HCT116 (cell line): ENCODE results near the gene RAB3C. TPM values are rescaled to one million over a fixed set of nuclear protein-coding genes. Genes with fewer than 3 reads are reported as not detected.

Source experiments
- ATAC-seq: fragments of 200-7000 bp; cut with Tn5 transposase; 2 replicates; pipeline ENCODE4 v1.9.1; 2020; ENCODE audit warnings: mild to moderate bottlenecking, moderate library complexity
- BruUV-seq: library from RNA; stranded (reverse); fragments of 400-500 nt; replicated peaks from 2 replicates; lab custom pipeline; 2021; lab: Mats Ljungman, UMichigan
- CTCF ChIA-PET: fragments of 300-600 bp; sonication (Branson Sonifier 250); formaldehyde crosslinking; loops from one replicate; lab custom pipeline; 2021; ENCODE audit warnings: antibody characterized with exemption; lab: Charles Lee
- POLR2A ChIA-PET: fragments of 300-600, 350-600 bp; sonication (Branson Sonifier 250); formaldehyde crosslinking; loops from one replicate; lab custom pipeline; 2021; ENCODE audit warnings: antibody characterized with exemption; lab: Charles Lee
- RAD21 ChIA-PET, 2 experiments: fragments of 300-600 bp; sonication (Branson Sonifier 250); formaldehyde crosslinking; loops; one replicate each; lab custom pipeline; 2023; ENCODE audit warnings: low total read pairs in 2 of 2; ENCODE audit not compliant: uncharacterized antibody in 2 of 2, unreplicated experiment in 2 of 2, low non-redundant PET in 1 of 2; lab: Charles Lee
- DNase-seq: peaks from one replicate; pipeline ENCODE4 v3.0.0-alpha.2; 2010; ENCODE audit warnings: low read depth, low spot score
- H2AFZ ChIP-seq: fragments of 200-600 bp; shearing (Covaris generic), sonication (generic); 2 replicates; pipeline ENCODE4 v1.6.1; 2017; ENCODE audit warnings: low read depth, mixed run types, mixed read lengths, antibody characterized with exemption, low read length; ENCODE audit not compliant: poor library complexity, severe bottlenecking
- H3K27ac ChIP-seq: 2 replicates; pipeline ENCODE4 v1.5.1; 2012; ENCODE audit warnings: low read depth, low read length
- H3K27me3 ChIP-seq: fragments of 200-600 bp; sonication (generic); 2 replicates; pipeline ENCODE4 v1.6.1; 2016; ENCODE audit warnings: mixed run types, low read length, mixed read lengths; ENCODE audit not compliant: insufficient read depth
- H3K36me3 ChIP-seq, 2 experiments: fragments of 200-500 bp in 1 of 2; fragments of 200-600 bp in 1 of 2; sonication (Bioruptor generic) in 1 of 2; sonication (generic) in 1 of 2; 2 replicates each; pipeline versions ENCODE4 v1.5.1 to v1.6.1; 2014 to 2016; ENCODE audit warnings: low read length in 2 of 2, inconsistent platforms in 1 of 2, mixed read lengths in 1 of 2, mixed run types in 1 of 2; ENCODE audit not compliant: insufficient read depth in 2 of 2, control insufficient read depth in 1 of 2
- H3K4me1 ChIP-seq, 2 experiments: fragments of 200-600 bp in 1 of 2; sonication (generic) in 1 of 2; 2 replicates each; pipeline versions ENCODE4 v1.5.1 to v1.6.1; 2012 to 2017; ENCODE audit warnings: low read length in 2 of 2, inconsistent platforms in 1 of 2, mild to moderate bottlenecking in 1 of 2, mixed read lengths in 1 of 2, mixed run types in 1 of 2, moderate library complexity in 1 of 2; ENCODE audit not compliant: insufficient read depth in 2 of 2, control insufficient read depth in 1 of 2
- H3K4me2 ChIP-seq: fragments of 200-600 bp; sonication (generic); 2 replicates; pipeline ENCODE4 v1.6.1; 2017; ENCODE audit warnings: mixed run types, low read length, mixed read lengths
- H3K4me3 ChIP-seq, 2 experiments: fragments of 200-600 bp in 1 of 2; sonication (generic) in 1 of 2; replicated peaks in 1 of 2; 2 replicates each; pipeline ENCODE4 v1.5.1; 2011 to 2016; ENCODE audit warnings: low read length in 2 of 2, control low read depth in 1 of 2, low read depth in 1 of 2, mild to moderate bottlenecking in 1 of 2, mixed read lengths in 1 of 2, mixed run types in 1 of 2
- H3K79me2 ChIP-seq: fragments of 200-600 bp; sonication (generic); 2 replicates; pipeline ENCODE4 v1.6.1; 2017; ENCODE audit warnings: mild to moderate bottlenecking, mixed run types, low read length, moderate library complexity, mixed read lengths; ENCODE audit not compliant: insufficient read depth
- H3K9ac ChIP-seq: fragments of 200-600 bp; sonication (generic); 2 replicates; pipeline ENCODE4 v1.6.1; 2016; ENCODE audit warnings: low read length, mixed read lengths
- H3K9me2 ChIP-seq: fragments of 200-600 bp; sonication (generic), shearing (Covaris generic); 2 replicates; pipeline ENCODE4 v1.6.1; 2017; ENCODE audit warnings: mixed run types, mild to moderate bottlenecking, moderate library complexity; ENCODE audit not compliant: insufficient read depth
- H3K9me3 ChIP-seq, 2 experiments: fragments of 200-500 bp in 1 of 2; fragments of 200-600 bp in 1 of 2; sonication (Bioruptor generic) in 1 of 2; sonication (generic) in 1 of 2; 2 replicates each; pipeline ENCODE4 v1.6.1; 2014 to 2017; ENCODE audit warnings: low read length in 2 of 2, mixed read lengths in 2 of 2, inconsistent platforms in 1 of 2, low read depth in 1 of 2, mild to moderate bottlenecking in 1 of 2, mixed run types in 1 of 2, moderate library complexity in 1 of 2; ENCODE audit not compliant: control insufficient read depth in 1 of 2, insufficient read depth in 1 of 2
- H4K20me1 ChIP-seq: fragments of 200-600 bp; sonication (generic), shearing (Covaris generic); 2 replicates; pipeline ENCODE4 v1.6.1; 2017; ENCODE audit warnings: mixed run types, mild to moderate bottlenecking, moderate library complexity; ENCODE audit not compliant: insufficient read depth
- EZH2 ChIP-seq: fragments of 200-600 bp; sonication (generic); IDR thresholded peaks from 2 replicates; pipeline ENCODE4 v1.6.1; 2017; ENCODE audit warnings: antibody characterized with exemption, mixed run types
- EZH2phosphoT487 ChIP-seq: fragments of 200-600 bp; IDR thresholded peaks from 2 replicates; pipeline ENCODE4 v1.6.1; 2018; ENCODE audit warnings: antibody characterized with exemption, borderline replicate concordance
- FOSL1 ChIP-seq: IDR thresholded peaks from 2 replicates; pipeline ENCODE4 v1.6.1; 2012; ENCODE audit warnings: low read depth
- JUND ChIP-seq: IDR thresholded peaks from 2 replicates; pipeline ENCODE4 v1.6.1; 2012
- SP1 ChIP-seq: IDR thresholded peaks from 2 replicates; pipeline ENCODE4 v1.6.1; 2012; ENCODE audit warnings: low read depth
- TCF7L2 ChIP-seq: IDR thresholded peaks from 2 replicates; pipeline ENCODE4 v1.7.0; 2011; ENCODE audit warnings: borderline replicate concordance, inconsistent platforms; ENCODE audit not compliant: insufficient read depth, insufficient read length; ENCODE audit errors: extremely low read depth
- ZFX ChIP-seq: fragments of 450-650 bp; IDR thresholded peaks from 2 replicates; pipeline ENCODE4 v1.6.1; 2017
- intact Hi-C: fragments of 100-400 bp; cut with micrococcal nuclease; formaldehyde crosslinking; loops from 2 replicates; pipeline ENCODE4 v1.10.0; 2022
- total RNA-seq: library from RNA; stranded (reverse); gene quantifications from one replicate; pipeline ENCODE4 v1.2.1, GENCODE V29; 2021; ENCODE audit not compliant: unreplicated experiment
- TF ChIP-seq, protein P1 (sequence below): IDR thresholded peaks from 2 replicates; pipeline ENCODE4 v1.6.1; 2012; ENCODE audit warnings: low read depth

Gene RAB3C
- total RNA-seq, 1 experiment from 2014 or later = not detected

DNA sequence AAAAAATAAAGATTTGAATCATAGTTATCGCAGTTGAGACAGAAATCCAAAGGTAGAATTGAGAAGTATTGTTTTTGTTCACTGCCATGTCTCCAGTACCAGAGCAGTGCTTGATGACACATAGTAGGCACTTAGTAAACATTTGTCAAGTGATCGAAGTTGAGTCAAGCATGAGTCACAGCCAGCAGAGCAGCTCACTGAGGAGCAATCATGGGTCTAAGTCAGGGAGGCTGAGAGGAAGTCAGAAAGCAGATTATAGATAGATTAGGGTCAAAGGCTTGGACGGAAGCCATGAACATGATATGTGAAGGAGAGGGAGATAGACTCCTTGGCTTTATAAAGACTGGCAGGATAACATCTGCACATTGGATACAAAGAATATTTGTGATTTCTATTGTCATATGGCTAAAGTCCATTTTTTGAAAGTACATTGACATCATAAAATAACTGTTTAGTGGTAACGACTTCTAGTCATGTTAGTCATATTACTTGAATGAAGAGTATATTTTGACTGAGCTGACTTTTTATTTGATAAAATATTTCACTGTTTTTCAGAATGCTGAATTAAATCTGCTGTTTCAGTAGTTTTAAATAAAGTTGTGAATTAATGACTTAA, 168.5 kb downstream of the RAB3C start:
- ChIA-PET CTCF (no interaction called here), POLR2A (no interaction called here), RAD21 (no interaction called here)
- Histone ChIP-seq H3K36me3 (no peaks in the 10 kb centered on the region; a peak in 1 of 4 replicates), H3K27me3 (peaks cover 30% of the 10 kb centered on the region), H3K79me2 (no peaks in the 10 kb centered on the region), H3K9me3 (no peaks in the 10 kb centered on the region), H3K27ac (no peak overlapping the region), H2AFZ (no peak overlapping the region), H3K4me2 (no peak overlapping the region), H3K4me1 (peaks cover 0 to 5% of the 10 kb centered on the region in 2 experiments; a peak in 2 of 4 replicates), H4K20me1 (no peaks in the 10 kb centered on the region), H3K4me3 (no peak overlapping the region), H3K9ac (no peak overlapping the region), H3K9me2 (no peaks in the 10 kb centered on the region)
- ATAC-seq (peak; percentile 47; the same call in 1 of the 2 replicates), DNase-seq (peak; percentile 13)
- no TSS peak for BruUV-seq
- TF ChIP-seq SP1 (0 out of 2 replicates have a peak, but pooled peaks have one; percentile 23), FOSL1 (peak; percentile 56; the same call in 1 of the 2 replicates), EZH2 (no peak), TCF7L2 (no peak), EZH2phosphoT487 (no peak), JUND (peak; percentile 47), ZFX (no peak)
- TF ChIP-seq, protein P1, sequence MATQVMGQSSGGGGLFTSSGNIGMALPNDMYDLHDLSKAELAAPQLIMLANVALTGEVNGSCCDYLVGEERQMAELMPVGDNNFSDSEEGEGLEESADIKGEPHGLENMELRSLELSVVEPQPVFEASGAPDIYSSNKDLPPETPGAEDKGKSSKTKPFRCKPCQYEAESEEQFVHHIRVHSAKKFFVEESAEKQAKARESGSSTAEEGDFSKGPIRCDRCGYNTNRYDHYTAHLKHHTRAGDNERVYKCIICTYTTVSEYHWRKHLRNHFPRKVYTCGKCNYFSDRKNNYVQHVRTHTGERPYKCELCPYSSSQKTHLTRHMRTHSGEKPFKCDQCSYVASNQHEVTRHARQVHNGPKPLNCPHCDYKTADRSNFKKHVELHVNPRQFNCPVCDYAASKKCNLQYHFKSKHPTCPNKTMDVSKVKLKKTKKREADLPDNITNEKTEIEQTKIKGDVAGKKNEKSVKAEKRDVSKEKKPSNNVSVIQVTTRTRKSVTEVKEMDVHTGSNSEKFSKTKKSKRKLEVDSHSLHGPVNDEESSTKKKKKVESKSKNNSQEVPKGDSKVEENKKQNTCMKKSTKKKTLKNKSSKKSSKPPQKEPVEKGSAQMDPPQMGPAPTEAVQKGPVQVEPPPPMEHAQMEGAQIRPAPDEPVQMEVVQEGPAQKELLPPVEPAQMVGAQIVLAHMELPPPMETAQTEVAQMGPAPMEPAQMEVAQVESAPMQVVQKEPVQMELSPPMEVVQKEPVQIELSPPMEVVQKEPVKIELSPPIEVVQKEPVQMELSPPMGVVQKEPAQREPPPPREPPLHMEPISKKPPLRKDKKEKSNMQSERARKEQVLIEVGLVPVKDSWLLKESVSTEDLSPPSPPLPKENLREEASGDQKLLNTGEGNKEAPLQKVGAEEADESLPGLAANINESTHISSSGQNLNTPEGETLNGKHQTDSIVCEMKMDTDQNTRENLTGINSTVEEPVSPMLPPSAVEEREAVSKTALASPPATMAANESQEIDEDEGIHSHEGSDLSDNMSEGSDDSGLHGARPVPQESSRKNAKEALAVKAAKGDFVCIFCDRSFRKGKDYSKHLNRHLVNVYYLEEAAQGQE = no peak
- intact Hi-C loops = no loop called here
